Memory B cell (primary cell): ENCODE data around the gene TPST1.
"Not testable (repeated sequence)": the region's sequence is repeated elsewhere in the genome, so short reads cannot be mapped to it uniquely, and the experiment has no call there.

Source experiments
- ATAC-seq: fragments of 150-1000 bp; cut with Tn5 transposase; 2 replicates; pipeline ENCODE4 v1.10.0; 2021; ENCODE audit warnings: low read depth, mild to moderate bottlenecking, moderate library complexity
- DNase-seq, 2 donors: peaks; one replicate each; pipeline ENCODE4 v3.0.0; 2022; ENCODE audit warnings: low spot score in 2 of 2
- H3K27ac Mint-ChIP-seq: one replicate; pipeline ENCODE4 v1.8.0; 2022; ENCODE audit warnings: mild to moderate bottlenecking, moderate library complexity, mixed read lengths
- H3K27me3 Mint-ChIP-seq: one replicate; pipeline ENCODE4 v1.8.0; 2022; ENCODE audit warnings: mixed read lengths
- H3K36me3 Mint-ChIP-seq: one replicate; pipeline ENCODE4 v1.8.0; 2022; ENCODE audit warnings: mild to moderate bottlenecking, mixed read lengths
- H3K4me1 Mint-ChIP-seq: one replicate; pipeline ENCODE4 v1.8.0; 2022; ENCODE audit warnings: mixed read lengths
- H3K4me3 Mint-ChIP-seq: one replicate; pipeline ENCODE4 v1.8.0; 2022; ENCODE audit warnings: mild to moderate bottlenecking, moderate library complexity, mixed read lengths
- H3K9me3 Mint-ChIP-seq: one replicate; pipeline ENCODE4 v1.8.0; 2022; ENCODE audit warnings: mixed read lengths

Gene TPST1

DNA sequence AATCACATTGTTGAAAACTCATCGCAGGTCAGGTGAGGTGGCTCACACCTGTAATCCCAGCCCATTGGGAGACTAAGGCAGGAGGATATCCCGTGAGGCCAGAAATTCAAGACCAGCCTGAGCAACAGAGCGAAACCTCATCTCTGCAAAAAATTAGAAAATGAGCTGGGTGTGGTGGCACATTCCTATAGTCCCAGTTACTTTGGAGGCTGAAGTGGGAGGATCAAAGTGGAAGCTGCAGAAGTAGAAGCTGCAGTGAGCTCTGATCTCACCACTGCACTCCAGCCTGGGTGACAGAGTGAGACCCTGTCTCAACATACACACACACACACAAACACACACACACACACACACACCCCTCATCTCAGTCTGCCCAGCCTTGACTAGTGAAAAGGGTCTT lies 190.9 kb downstream of the TPST1 start:
- not testable (repeated sequence) for H3K4me1 Mint-ChIP-seq, H3K27ac Mint-ChIP-seq, DNase-seq, H3K4me3 Mint-ChIP-seq, H3K9me3 Mint-ChIP-seq, ATAC-seq, H3K27me3 Mint-ChIP-seq
- peaks cover 15% of the 10 kb centered on the region for H3K36me3 Mint-ChIP-seq

DNA sequence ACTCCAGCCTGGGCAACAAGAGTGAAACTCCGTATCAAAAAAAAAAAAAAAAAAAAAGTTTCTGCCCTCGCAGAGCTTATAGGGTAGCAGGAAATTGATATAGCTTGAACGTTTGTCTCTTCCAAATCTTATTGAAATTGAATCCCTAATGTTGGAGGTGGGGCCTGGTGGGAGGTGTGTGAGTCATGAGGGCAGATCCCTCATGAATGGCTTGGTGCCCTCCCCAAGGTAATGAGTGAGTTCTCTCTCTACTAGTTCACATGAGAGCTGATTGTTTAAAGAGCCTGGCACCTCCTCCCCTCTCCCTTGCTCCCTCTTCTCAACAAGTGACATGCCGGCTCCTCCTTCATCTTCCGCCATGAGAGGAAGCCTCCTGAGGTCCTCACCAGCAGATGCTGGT lies 193.7 kb downstream of the TPST1 start:
- peaks cover 33% of the 10 kb centered on the region for H3K36me3 Mint-ChIP-seq

DNA sequence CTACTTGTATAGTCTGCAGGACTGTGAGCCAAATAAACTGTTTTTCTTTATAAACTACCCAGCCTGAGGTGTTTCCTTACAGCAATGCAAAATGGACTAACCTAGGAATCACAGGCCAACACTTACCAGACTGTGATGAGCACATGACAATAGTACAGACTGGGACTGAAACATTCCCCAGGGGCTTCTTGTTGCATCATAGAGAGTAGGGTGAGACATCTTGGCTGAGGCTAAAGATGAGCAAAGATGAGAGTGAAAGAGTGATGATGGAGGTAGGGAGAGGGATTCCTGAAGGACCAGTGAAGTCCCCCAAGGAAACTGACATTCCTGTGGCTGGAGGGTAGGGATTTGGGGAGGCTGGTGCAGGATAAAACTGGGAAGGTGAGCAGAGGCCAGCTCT lies 194.4 kb downstream of the TPST1 start:
- Mint-ChIP-seq H3K27me3 (no peaks in the 10 kb centered on the region), H3K4me3 (no peak overlapping the region), H3K9me3 (peaks cover 4% of the 10 kb centered on the region), H3K4me1 (no peaks in the 10 kb centered on the region), H3K27ac (no peak overlapping the region), H3K36me3 (peaks cover 37% of the 10 kb centered on the region)
- ATAC-seq = no peak
- no peak for DNase-seq

More for the DNA sequence above, 193.7 kb downstream of the TPST1 start:
- not testable (repeated sequence) for ATAC-seq, H3K27ac Mint-ChIP-seq, DNase-seq, H3K4me3 Mint-ChIP-seq, H3K9me3 Mint-ChIP-seq, H3K4me1 Mint-ChIP-seq, H3K27me3 Mint-ChIP-seq

DNA sequence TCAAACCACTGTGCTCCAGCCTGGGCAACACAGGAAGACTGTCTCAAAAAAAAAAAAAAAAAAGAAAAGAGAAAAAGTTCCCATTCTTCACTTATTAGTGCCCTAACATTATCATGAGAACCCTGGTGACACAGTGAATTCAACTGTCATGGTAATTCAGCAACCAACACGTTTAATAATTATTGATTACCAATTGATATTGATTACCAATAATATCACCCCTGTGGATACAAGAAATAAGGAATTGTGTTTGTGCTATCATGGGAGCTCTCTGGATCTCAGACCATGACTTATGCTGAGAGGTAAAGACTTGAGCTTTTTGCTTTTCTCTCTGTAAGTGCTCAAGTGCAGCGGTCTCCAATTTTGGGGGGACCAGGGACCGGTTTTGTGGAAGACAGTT lies 195.3 kb downstream of the TPST1 start:
- ATAC-seq (no peak), DNase-seq (no peak)
- Mint-ChIP-seq H3K9me3 (peaks cover 4% of the 10 kb centered on the region), H3K27ac (no peak overlapping the region), H3K4me3 (no peak overlapping the region), H3K27me3 (no peaks in the 10 kb centered on the region), H3K36me3 (peaks cover 36% of the 10 kb centered on the region), H3K4me1 (no peaks in the 10 kb centered on the region)

DNA sequence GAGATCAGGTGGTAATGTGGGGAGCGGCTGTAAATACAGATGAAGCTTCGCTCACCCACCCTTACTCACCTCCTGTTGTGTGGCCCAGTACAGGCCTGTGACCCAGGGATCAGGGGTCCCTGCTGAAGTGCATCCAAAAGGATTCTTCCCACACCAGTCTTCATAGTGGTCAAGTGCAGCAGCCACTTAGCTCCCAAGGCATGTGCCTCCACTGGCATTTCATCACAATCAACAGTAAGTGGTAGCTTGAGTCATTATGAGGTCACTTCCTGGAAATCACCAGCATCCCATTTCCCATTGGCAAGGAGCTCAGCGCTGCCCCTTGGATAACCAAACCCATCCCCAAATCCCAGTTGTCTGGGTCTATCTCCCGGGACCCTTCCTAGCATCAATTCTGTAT lies 196.0 kb downstream of the TPST1 start:
- H3K27me3 Mint-ChIP-seq, ATAC-seq, H3K4me3 Mint-ChIP-seq, H3K4me1 Mint-ChIP-seq, DNase-seq, H3K9me3 Mint-ChIP-seq, H3K27ac Mint-ChIP-seq: not testable (repeated sequence)
- H3K36me3 Mint-ChIP-seq = peaks cover 38% of the 10 kb centered on the region

DNA sequence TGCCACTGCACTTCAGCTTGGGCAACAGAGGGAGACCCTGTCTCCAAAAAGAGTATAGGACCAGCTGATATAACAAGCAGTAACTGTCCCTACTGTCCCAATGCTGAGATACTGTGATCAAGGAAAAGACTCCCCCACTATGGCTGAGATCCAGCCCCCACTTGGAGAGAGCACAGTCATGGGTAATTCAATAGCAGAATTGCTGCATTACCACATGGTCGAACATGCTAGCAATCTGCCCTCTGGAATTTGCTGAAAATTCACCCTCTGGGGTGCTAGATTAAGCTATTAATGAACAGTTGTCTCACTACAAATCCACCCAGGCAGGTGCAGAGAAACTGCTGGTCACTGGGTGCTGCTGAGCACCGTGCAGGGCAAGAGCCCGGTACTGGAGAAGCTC lies 196.8 kb downstream of the TPST1 start:
- not testable (repeated sequence) for ATAC-seq, H3K9me3 Mint-ChIP-seq, H3K27ac Mint-ChIP-seq, H3K4me1 Mint-ChIP-seq, H3K4me3 Mint-ChIP-seq, DNase-seq, H3K27me3 Mint-ChIP-seq
- peaks cover 41% of the 10 kb centered on the region for H3K36me3 Mint-ChIP-seq

DNA sequence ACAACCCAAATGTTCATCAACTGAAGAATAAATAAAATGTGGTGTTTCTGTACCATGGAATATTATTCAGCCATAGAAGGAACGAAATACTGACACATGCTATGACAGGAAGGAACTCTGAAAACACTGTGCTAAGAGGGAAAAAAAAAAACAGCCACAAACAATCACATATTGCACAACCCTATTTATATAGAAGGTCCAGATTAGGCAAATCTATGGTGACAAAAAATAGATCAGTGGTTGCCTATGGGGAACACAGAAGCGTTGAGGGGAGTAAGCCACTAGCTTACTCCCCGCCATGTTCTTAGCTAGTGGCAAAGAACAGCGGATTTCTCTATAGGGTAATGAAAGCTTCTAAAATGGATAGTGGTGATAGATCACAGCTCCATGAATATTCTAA lies 198.4 kb downstream of the TPST1 start:
- Mint-ChIP-seq H3K27me3 (no peaks in the 10 kb centered on the region), H3K27ac (no peak overlapping the region), H3K36me3 (peaks cover 39% of the 10 kb centered on the region), H3K4me3 (no peak overlapping the region), H3K4me1 (no peaks in the 10 kb centered on the region), H3K9me3 (peaks cover 4% of the 10 kb centered on the region)
- ATAC-seq = no peak
- no peak for DNase-seq

DNA sequence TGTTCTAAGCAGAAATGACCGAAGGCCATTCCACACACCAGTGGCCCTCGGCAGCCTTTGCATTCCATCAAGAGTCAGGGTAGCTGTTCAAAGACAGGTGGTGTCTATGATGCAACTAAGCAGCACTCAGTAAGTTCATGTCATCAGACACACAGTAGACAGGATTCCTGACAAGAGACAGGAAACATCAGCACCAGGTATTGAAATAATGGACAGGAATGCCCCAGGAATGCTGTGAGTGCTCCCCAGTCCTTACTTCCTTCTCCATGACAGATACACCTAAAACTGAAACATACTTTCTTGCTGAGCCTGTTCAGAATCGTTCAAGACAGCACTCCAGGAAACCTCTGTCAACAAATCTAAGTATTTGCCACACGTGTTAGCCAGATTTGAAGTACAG lies 204.4 kb downstream of the TPST1 start:
- H3K27ac Mint-ChIP-seq = no peak overlapping the region
- peaks cover 8% of the 10 kb centered on the region for H3K36me3 Mint-ChIP-seq
- peaks cover 2% of the 10 kb centered on the region for H3K4me1 Mint-ChIP-seq
- no peaks in the 10 kb centered on the region for H3K27me3 Mint-ChIP-seq
- no peak overlapping the region for H3K4me3 Mint-ChIP-seq
- DNase-seq = no peak
- H3K9me3 Mint-ChIP-seq = no peaks in the 10 kb centered on the region
- no peak for ATAC-seq
